Ovary (tissue), 3 donors: ENCODE measurements around the gene PCDHB9.
"Not testable (repeated sequence)": the region's sequence is repeated elsewhere in the genome, so short reads cannot be mapped to it uniquely, and the experiment has no call there.

Source experiments
- CTCF ChIP-seq, 3 donors: fragments of 450-650 bp in 2 of 3; fragments of 200-600 bp in 1 of 3; IDR thresholded peaks; one replicate each; pipeline versions ENCODE4 v1.5.1 to v1.8.0; 2016 to 2022; ENCODE audit warnings: antibody characterized with exemption in 3 of 3, mild to moderate bottlenecking in 1 of 3
- EP300 ChIP-seq: sonication (generic); formaldehyde crosslinking; IDR thresholded peaks from one replicate; pipeline ENCODE4 v1.6.1; 2017; ENCODE audit warnings: antibody characterized with exemption
- POLR2A ChIP-seq: fragments of 450-650 bp; IDR thresholded peaks from one replicate; pipeline ENCODE4 v1.6.1; 2017; ENCODE audit warnings: antibody characterized with exemption, mild to moderate bottlenecking, moderate library complexity
- donor health status: DM: no; HTN: no; CAD: no.

DNA sequence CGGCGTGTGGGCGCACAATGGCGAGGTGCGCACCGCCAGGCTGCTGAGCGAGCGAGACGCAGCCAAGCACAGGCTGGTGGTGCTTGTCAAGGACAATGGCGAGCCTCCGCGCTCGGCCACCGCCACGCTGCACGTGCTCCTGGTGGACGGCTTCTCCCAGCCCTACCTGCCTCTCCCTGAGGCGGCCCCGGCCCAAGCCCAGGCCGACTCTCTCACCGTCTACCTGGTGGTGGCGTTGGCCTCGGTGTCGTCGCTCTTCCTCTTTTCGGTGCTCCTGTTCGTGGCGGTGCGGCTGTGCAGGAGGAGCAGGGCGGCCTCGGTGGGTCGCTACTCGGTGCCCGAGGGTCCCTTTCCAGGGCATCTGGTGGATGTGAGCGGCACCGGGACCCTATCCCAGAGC lies 34.9 kb upstream of the PCDHB9 start:
- not testable (repeated sequence) for TF ChIP-seq CTCF (IDR thresholded peaks at IDR 0.05); POLR2A; EP300
